ENCODE measurements around the gene PAQR6. TPM values are rescaled to one million over a fixed set of nuclear protein-coding genes. Genes with fewer than 3 reads are reported as not detected.

PAQR6 gene
- total and polyA plus RNA-seq, 5 donors: 0.68 to 1.5 (median 1.1) TPM

DNA sequence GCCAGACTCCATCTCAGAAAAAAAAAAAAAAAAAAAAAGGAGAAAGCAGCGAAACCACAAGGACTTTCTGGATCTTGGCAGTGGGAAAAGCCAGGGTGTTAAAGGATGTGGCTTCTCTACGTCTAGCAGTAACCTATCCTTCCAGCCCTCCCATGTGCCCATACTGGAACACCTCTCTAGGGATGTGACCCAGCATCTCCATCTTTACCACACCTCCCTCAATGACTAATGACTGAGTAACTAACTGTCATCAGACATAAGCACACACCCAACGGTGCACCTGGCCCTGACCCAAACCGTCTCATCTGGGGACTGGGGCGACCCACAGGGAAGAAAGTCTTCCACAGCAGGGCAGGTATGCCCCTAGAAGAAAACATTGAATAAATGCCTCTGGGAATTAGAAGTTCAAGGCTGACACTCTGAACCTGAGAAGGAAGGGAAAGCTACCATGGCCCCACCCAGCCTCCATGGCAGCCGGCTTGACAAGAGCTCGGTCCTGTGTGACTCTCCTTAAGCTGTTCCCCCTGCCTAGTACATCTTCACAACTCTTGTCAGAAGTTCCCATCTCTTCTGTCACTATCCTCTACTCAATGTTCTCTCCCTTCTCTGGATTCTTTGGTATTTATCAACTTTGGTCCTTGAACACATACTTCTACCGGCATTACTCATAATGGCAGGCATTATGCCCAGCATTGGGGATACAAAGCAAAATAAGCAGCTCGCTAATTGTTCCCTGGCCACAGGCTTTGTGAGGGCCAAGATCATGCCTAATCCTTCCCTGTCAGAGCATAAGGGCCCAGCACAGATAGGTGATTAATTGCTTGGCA is 14.8 kb upstream of the PAQR6 start:
- no peak overlapping the region for H3K4me3 ChIP-seq (ENCODE audit: low read length)
- WGBS: 77% methylated on average over 9 of the region's 9 CpGs
- H3K4me1 ChIP-seq (ENCODE audit: control insufficient read depth, insufficient read depth, low read length): no peaks in the 10 kb centered on the region
- no peak for DNase-seq
- no peak overlapping the region for H3K27ac ChIP-seq (ENCODE audit: low read length)
- ATAC-seq: no peak
- no peaks in the 10 kb centered on the region for H3K27me3 ChIP-seq (ENCODE audit: control insufficient read depth, insufficient read depth)
- no peaks in the 10 kb centered on the region for H3K9me3 ChIP-seq (ENCODE audit: control insufficient read depth, low read length)
- intact Hi-C loops (cut with DNase I): no loop called here

- 93% methylated on average over 2 of the region's 2 CpGs for WGBS
Observed at GRCh38 chr1:156260896-156261295, 13.0 kb upstream of the PAQR6 start.

DNA sequence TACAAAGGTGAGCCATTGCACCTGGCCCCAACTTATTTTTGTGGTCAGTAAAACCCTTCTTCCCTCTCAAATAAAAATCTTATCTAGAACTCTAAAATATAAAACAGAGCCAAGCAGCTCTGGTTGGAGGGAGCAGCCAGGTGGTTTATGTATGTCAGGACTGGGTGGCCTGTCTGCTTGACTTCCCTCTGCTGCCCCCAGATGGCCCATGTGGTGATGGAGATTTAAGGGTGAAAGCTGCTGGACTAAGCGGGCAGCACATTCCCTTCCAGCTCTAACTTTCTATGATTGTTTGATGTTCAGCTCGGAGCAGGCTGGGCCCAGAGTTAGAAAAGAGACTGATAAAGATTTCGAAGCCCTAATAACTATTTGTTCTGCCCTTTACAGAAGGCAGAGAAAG is 11.9 kb upstream of the PAQR6 start:
- Histone ChIP-seq H3K27me3 (ENCODE audit: control insufficient read depth, insufficient read depth) (no peaks in the 10 kb centered on the region), H3K9me3 (ENCODE audit: control insufficient read depth, low read length) (no peaks in the 10 kb centered on the region), H3K4me3 (ENCODE audit: low read length) (no peak overlapping the region), H3K4me1 (ENCODE audit: control insufficient read depth, insufficient read depth, low read length) (no peaks in the 10 kb centered on the region), H3K27ac (ENCODE audit: low read length) (no peak overlapping the region)
- ATAC-seq: no peak
- WGBS: 68% methylated on average over 3 of the region's 3 CpGs
- intact Hi-C loops (cut with DNase I): no loop called here
- no peak for DNase-seq

More at GRCh38 chr1:156260896-156261295, 13.0 kb upstream of the PAQR6 start:
- H3K4me3 ChIP-seq (ENCODE audit: low read length): no peak overlapping the region
- ATAC-seq (no peak), DNase-seq (no peak)
- no peaks in the 10 kb centered on the region for H3K27me3 ChIP-seq (ENCODE audit: control insufficient read depth, insufficient read depth)
- no peaks in the 10 kb centered on the region for H3K9me3 ChIP-seq (ENCODE audit: control insufficient read depth, low read length)
- intact Hi-C loops (cut with DNase I): no loop called here
- no peak overlapping the region for H3K27ac ChIP-seq (ENCODE audit: low read length)
- no peaks in the 10 kb centered on the region for H3K4me1 ChIP-seq (ENCODE audit: control insufficient read depth, insufficient read depth, low read length)

DNA sequence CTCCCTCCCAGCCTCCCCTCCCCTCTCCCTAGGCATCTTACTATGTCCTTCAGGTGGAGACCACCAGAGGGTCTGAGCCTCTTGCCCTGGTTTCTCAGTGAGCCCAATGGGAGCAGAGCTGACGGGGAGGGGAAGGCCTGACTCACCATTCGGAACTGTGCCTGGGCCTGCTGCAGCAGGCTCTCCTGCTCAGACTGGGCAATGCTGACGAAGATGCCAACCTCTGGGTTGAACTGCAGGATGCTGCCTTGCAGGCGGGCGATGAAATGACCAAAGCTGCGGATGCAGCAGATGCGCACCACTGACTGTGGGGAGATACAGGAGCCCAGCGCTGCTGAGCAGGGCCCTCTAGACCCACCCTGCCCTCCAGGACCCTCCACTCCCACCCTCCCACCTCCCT is 11.0 kb upstream of the PAQR6 start:
- H3K4me3 ChIP-seq (ENCODE audit: low read length): no peak overlapping the region
- no peak for DNase-seq
- H3K27ac ChIP-seq (ENCODE audit: low read length): no peak overlapping the region
- no peak for ATAC-seq
- no peaks in the 10 kb centered on the region for H3K9me3 ChIP-seq (ENCODE audit: control insufficient read depth, low read length)
- H3K27me3 ChIP-seq (ENCODE audit: control insufficient read depth, insufficient read depth): no peaks in the 10 kb centered on the region
- 95% methylated on average over 8 of the region's 8 CpGs for WGBS
- H3K4me1 ChIP-seq (ENCODE audit: control insufficient read depth, insufficient read depth, low read length): no peaks in the 10 kb centered on the region
- intact Hi-C loops (cut with DNase I): no loop called here

GRCh38 chr1:156257711-156258110 is 9.9 kb upstream of the PAQR6 start:
- Histone ChIP-seq H3K27ac (ENCODE audit: low read length) (no peak overlapping the region), H3K4me3 (ENCODE audit: low read length) (no peak overlapping the region), H3K27me3 (ENCODE audit: control insufficient read depth, insufficient read depth) (no peaks in the 10 kb centered on the region), H3K9me3 (ENCODE audit: control insufficient read depth, low read length) (no peaks in the 10 kb centered on the region), H3K4me1 (ENCODE audit: control insufficient read depth, insufficient read depth, low read length) (no peaks in the 10 kb centered on the region)
- no peak for ATAC-seq
- no peak for DNase-seq
- WGBS: 82% methylated on average over 2 of the region's 2 CpGs
- intact Hi-C loops (cut with DNase I): no loop called here

DNA sequence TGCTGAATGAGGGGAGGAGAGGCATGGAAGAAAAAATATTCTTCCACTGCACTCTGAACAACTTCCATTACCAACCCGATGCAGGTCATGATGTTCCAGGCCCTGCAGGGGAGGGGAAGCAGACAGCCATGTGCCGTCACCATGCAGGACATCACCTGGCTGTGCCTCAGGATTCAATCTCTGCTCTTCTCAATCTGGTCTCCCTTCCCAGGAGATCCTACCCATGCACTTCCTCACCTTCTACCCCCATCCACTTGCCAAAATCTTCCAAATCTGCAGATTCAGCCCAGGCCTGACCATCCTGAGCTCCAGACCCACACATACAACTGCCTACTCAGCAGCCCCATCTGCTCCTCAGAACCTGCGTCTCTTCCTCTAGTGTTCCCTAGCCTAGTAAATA is 5.8 kb upstream of the PAQR6 start:
- no peak overlapping the region for H3K4me3 ChIP-seq (ENCODE audit: low read length)
- DNase-seq: no peak

GRCh38 chr1:156251527-156251926 is 3.7 kb upstream of the PAQR6 start:
- peak in 1 of 2 donors; percentile 3 for ATAC-seq
- no peak for DNase-seq
- intact Hi-C loops (cut with DNase I): no loop called here

More for the DNA sequence above, 5.8 kb upstream of the PAQR6 start:
- intact Hi-C loops (cut with DNase I): no loop called here
- 95% methylated on average over 3 of the region's 3 CpGs for WGBS
- no peak overlapping the region for H3K27ac ChIP-seq (ENCODE audit: low read length)
- no peak for ATAC-seq
- no peaks in the 10 kb centered on the region for H3K9me3 ChIP-seq (ENCODE audit: control insufficient read depth, low read length)
- no peaks in the 10 kb centered on the region for H3K27me3 ChIP-seq (ENCODE audit: control insufficient read depth, insufficient read depth)
- no peaks in the 10 kb centered on the region for H3K4me1 ChIP-seq (ENCODE audit: control insufficient read depth, insufficient read depth, low read length)

GRCh38 chr1:156249593-156249992 is 1.7 kb upstream of the PAQR6 start:
- no peak overlapping the region for H3K4me3 ChIP-seq (ENCODE audit: low read length)
- intact Hi-C loops (cut with DNase I): no loop called here
- H3K4me1 ChIP-seq (ENCODE audit: control insufficient read depth, insufficient read depth, low read length): peaks cover 5% of the 10 kb centered on the region
- no peaks in the 10 kb centered on the region for H3K27me3 ChIP-seq (ENCODE audit: control insufficient read depth, insufficient read depth)
- DNase-seq (no peak), ATAC-seq (no peak)
- no peak overlapping the region for H3K27ac ChIP-seq (ENCODE audit: low read length)
- 82% methylated on average over 5 of the region's 5 CpGs for WGBS
- H3K9me3 ChIP-seq (ENCODE audit: control insufficient read depth, low read length): no peaks in the 10 kb centered on the region

More at GRCh38 chr1:156251527-156251926, 3.7 kb upstream of the PAQR6 start:
- Histone ChIP-seq H3K27ac (ENCODE audit: low read length) (no peak overlapping the region), H3K9me3 (ENCODE audit: control insufficient read depth, low read length) (no peaks in the 10 kb centered on the region), H3K4me3 (ENCODE audit: low read length) (no peak overlapping the region), H3K4me1 (ENCODE audit: control insufficient read depth, insufficient read depth, low read length) (no peaks in the 10 kb centered on the region), H3K27me3 (ENCODE audit: control insufficient read depth, insufficient read depth) (no peaks in the 10 kb centered on the region)
- 30% methylated on average over 3 of the region's 3 CpGs for WGBS

- Histone ChIP-seq H3K4me1 (ENCODE audit: control insufficient read depth, insufficient read depth, low read length) (peaks cover 5% of the 10 kb centered on the region), H3K9me3 (ENCODE audit: control insufficient read depth, low read length) (no peaks in the 10 kb centered on the region), H3K27ac (ENCODE audit: low read length) (no peak overlapping the region), H3K27me3 (ENCODE audit: control insufficient read depth, insufficient read depth) (no peaks in the 10 kb centered on the region), H3K4me3 (ENCODE audit: low read length) (no peak overlapping the region)
- intact Hi-C loops (cut with DNase I): no loop called here
- DNase-seq: no peak
- WGBS: 71% methylated on average over 4 of the region's 4 CpGs
- ATAC-seq: no peak
Observed at GRCh38 chr1:156248323-156248683, 447 bp upstream of the PAQR6 start.

GRCh38 chr1:156246781-156247459 is 936 bp downstream of the PAQR6 start:
- intact Hi-C loops (cut with DNase I): no loop called here
- Histone ChIP-seq H3K27ac (ENCODE audit: low read length) (no peak overlapping the region), H3K4me3 (ENCODE audit: low read length) (no peak overlapping the region), H3K9me3 (ENCODE audit: control insufficient read depth, low read length) (no peaks in the 10 kb centered on the region), H3K4me1 (ENCODE audit: control insufficient read depth, insufficient read depth, low read length) (peaks cover 5% of the 10 kb centered on the region), H3K27me3 (ENCODE audit: control insufficient read depth, insufficient read depth) (no peaks in the 10 kb centered on the region)
- 38% methylated on average over 16 of the region's 16 CpGs for WGBS
- ATAC-seq: peak; percentile 63 to 64
- peak; percentile 70 to 87 (median 82) for DNase-seq

DNA sequence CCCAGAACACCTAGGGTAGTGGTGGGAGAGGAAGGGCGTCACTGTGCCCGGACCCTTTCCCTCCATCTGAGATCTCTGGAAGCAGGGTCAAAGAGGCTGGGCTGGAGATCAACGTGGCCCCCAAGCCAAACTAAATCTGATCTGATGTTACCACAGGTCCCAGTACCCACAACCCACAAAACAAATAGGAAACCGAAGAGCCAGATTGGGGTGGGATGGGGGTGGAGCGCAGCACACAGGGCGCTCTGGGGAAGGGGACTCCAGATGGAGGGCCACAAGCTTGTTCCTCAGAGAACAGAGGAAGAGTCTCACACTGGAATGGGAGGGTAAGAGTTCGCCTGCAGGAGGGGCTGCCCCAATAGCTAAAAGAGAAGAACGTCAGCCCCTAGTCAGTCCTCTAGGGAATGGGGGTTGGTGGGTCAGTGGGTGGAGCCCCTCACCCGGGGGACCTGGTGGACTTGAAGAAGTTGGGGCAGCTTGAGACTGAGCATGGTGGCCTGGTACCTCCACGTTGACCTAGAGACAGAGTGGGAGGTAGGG is 1.5 kb downstream of the PAQR6 start:
- Histone ChIP-seq H3K27me3 (ENCODE audit: control insufficient read depth, insufficient read depth) (no peaks in the 10 kb centered on the region), H3K9me3 (ENCODE audit: control insufficient read depth, low read length) (no peaks in the 10 kb centered on the region), H3K27ac (ENCODE audit: low read length) (no peak overlapping the region), H3K4me3 (ENCODE audit: low read length) (no peak overlapping the region), H3K4me1 (ENCODE audit: control insufficient read depth, insufficient read depth, low read length) (peaks cover 5% of the 10 kb centered on the region)
- intact Hi-C loops (cut with DNase I): no loop called here
- WGBS: 55% methylated on average over 10 of the region's 10 CpGs
- DNase-seq (no peak), ATAC-seq (no peak)

Measured in right cardiac atrium (tissue), 5 donors.